ENCODE measurements around the gene YDJC.

GRCh38 chr22:21626735-21627469 is 2.9 kb downstream of the YDJC start:
- no peak for TF ChIP-seq EP300 (IDR thresholded peaks at IDR 0.05)
- no peak for TF ChIP-seq CTCF (IDR thresholded peaks at IDR 0.05)
